ENCODE data around the gene ICAM3.

DNA sequence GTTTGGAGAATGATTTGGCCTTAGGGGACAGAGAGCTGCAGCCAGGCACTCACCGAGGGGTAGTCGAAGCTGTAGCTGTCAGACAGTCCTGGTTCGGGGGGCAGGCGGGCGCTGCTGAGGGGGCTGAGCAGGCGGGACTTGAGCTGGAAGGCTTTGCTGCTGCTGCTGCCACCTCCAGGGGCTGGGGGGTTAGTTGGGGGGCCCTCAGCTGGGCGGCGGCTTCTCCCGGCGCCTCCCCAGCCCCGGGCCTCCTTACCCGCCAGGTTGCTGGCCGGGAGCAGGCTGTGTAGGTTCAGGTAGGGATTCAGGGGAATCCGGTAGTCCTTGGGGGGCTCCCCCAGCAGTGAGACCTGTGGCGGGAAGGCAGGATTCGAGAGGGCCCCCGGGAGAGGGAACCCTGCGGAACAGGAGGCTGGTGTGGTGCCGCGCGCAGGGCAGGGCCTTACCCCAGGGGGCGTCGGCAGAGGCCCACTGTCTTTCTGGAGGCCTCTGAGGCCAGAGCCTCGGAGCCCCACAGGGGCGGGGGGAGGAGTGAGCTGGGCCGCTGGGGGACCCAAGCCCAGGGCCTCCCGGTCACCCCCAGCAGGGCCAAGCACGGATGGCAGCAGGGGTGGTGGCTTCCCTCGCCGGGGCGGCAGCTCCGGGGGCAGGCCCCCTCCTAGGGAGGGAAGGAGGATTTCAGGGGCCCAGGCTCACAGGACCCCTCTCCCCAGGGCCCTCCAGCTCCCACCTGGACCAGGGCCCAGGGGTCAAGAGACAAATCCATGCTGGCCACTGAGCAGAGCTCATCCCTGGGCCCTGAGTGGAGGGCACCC is 18.6 kb downstream of the ICAM3 start:
- no peak for TF ChIP-seq POLR2A (IDR thresholded peaks at IDR 0.05)
- TF ChIP-seq, protein P1, sequence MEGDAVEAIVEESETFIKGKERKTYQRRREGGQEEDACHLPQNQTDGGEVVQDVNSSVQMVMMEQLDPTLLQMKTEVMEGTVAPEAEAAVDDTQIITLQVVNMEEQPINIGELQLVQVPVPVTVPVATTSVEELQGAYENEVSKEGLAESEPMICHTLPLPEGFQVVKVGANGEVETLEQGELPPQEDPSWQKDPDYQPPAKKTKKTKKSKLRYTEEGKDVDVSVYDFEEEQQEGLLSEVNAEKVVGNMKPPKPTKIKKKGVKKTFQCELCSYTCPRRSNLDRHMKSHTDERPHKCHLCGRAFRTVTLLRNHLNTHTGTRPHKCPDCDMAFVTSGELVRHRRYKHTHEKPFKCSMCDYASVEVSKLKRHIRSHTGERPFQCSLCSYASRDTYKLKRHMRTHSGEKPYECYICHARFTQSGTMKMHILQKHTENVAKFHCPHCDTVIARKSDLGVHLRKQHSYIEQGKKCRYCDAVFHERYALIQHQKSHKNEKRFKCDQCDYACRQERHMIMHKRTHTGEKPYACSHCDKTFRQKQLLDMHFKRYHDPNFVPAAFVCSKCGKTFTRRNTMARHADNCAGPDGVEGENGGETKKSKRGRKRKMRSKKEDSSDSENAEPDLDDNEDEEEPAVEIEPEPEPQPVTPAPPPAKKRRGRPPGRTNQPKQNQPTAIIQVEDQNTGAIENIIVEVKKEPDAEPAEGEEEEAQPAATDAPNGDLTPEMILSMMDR (IDR thresholded peaks at IDR 0.05), result no peak

Measured in thyroid gland (tissue), 4 donors.